Keratinocyte (primary cell): ENCODE measurements around the gene IL1RAPL2. TPM values are rescaled to one million over a fixed set of nuclear protein-coding genes. Genes with fewer than 3 reads are reported as not detected.
"Not testable (repeated sequence)": the region's sequence is repeated elsewhere in the genome, so short reads cannot be mapped to it uniquely, and the experiment has no call there.

ENCODE experiments used
- DNase-seq: peaks from one replicate; pipeline ENCODE4 v3.0.0-alpha.2; 2011; ENCODE audit warnings: low read depth, missing footprints, low spot score
- FAIRE-seq: peaks from 2 replicates; lab custom pipeline; 2011; peaks lifted over from hg19 to GRCh38; lab: Jason Lieb, UNC
- H2AFZ ChIP-seq: 2 replicates; pipeline ENCODE4 v1.6.0; 2012; ENCODE audit warnings: low read length, control low read depth, inconsistent platforms; ENCODE audit not compliant: control insufficient read depth
- H3K27ac ChIP-seq: 2 replicates; pipeline ENCODE4 v1.5.1; 2011; ENCODE audit warnings: low read length; ENCODE audit not compliant: control insufficient read depth, insufficient read depth
- H3K27me3 ChIP-seq: 3 replicates; pipeline ENCODE4 v1.6.0; 2011; ENCODE audit warnings: low read length; ENCODE audit not compliant: control insufficient read depth, insufficient read depth; ENCODE audit errors: extremely low read depth
- H3K36me3 ChIP-seq, 2 experiments: 2 replicates in 1 of 2; 3 replicates in 1 of 2; pipeline ENCODE4 v1.5.1; 2011; ENCODE audit warnings: low read length in 2 of 2, mild to moderate bottlenecking in 1 of 2; ENCODE audit not compliant: control insufficient read depth in 2 of 2, insufficient read depth in 2 of 2; ENCODE audit errors: extremely low read depth in 1 of 2
- H3K4me1 ChIP-seq: 3 replicates; pipeline ENCODE4 v1.5.1; 2011; ENCODE audit warnings: low read length; ENCODE audit not compliant: control insufficient read depth, insufficient read depth; ENCODE audit errors: extremely low read depth
- H3K4me2 ChIP-seq: 3 replicates; pipeline ENCODE4 v1.6.0; 2011; ENCODE audit warnings: low read depth, low read length; ENCODE audit not compliant: control insufficient read depth, insufficient read depth; ENCODE audit errors: extremely low read depth
- H3K4me3 ChIP-seq, 3 experiments: fragments of 200-600 bp in 1 of 3; sonication (generic) in 1 of 3; 2 replicates in 2 of 3; 3 replicates in 1 of 3; pipeline ENCODE4 v1.5.1; 2011 to 2016; ENCODE audit warnings: low read length in 3 of 3, mild to moderate bottlenecking in 3 of 3, control low read depth in 2 of 3, inconsistent platforms in 1 of 3, low read depth in 1 of 3, mixed read lengths in 1 of 3, mixed run types in 1 of 3, moderate library complexity in 1 of 3; ENCODE audit not compliant: control insufficient read depth in 2 of 3, insufficient read depth in 2 of 3; ENCODE audit errors: extremely low read depth in 1 of 3
- H3K79me2 ChIP-seq: 2 replicates; pipeline ENCODE4 v1.6.0; 2012; ENCODE audit warnings: low read length; ENCODE audit not compliant: control insufficient read depth, insufficient read depth
- H3K9ac ChIP-seq: 3 replicates; pipeline ENCODE4 v1.6.0; 2011; ENCODE audit warnings: low read length; ENCODE audit not compliant: control insufficient read depth, insufficient read depth; ENCODE audit errors: extremely low read depth
- H3K9me1 ChIP-seq: 3 replicates; pipeline ENCODE4 v1.6.0; 2011; ENCODE audit warnings: low read length; ENCODE audit not compliant: control insufficient read depth, insufficient read depth; ENCODE audit errors: extremely low read depth
- H3K9me3 ChIP-seq: 2 replicates; pipeline ENCODE4 v1.5.1; 2012; ENCODE audit warnings: low read depth, low read length; ENCODE audit not compliant: control insufficient read depth
- H4K20me1 ChIP-seq: 3 replicates; pipeline ENCODE4 v1.6.0; 2011; ENCODE audit warnings: low read length; ENCODE audit not compliant: control insufficient read depth, insufficient read depth; ENCODE audit errors: extremely low read depth
- EZH2 ChIP-seq: IDR thresholded peaks from one replicate; pipeline ENCODE4 v1.6.1; 2012; ENCODE audit warnings: inconsistent platforms, mild to moderate bottlenecking, low read length, moderate library complexity
- dilution Hi-C: fragments of 300-500 bp; cut with MboI; formaldehyde crosslinking; loops from one replicate; pipeline ENCODE4 v1.7.0; 2020; ENCODE audit warnings: low sequenced_read_pairs; ENCODE audit not compliant: extremely low pct_ligation_motif_present
- polyA plus RNA-seq, 5 experiments: library from polyadenylated mRNA; depleted of rRNA in 3 of 5; stranded (reverse) in 3 of 5; stranded (forward) in 1 of 5; unstranded in 1 of 5; fragments of >200 nt; gene quantifications; 1 replicate in 1 of 5; 2 replicates in 3 of 5; 3 replicates in 1 of 5; pipeline versions ENCODE4 v1.2.1 to v1.2.3, GENCODE V29; 2011 to 2012; ENCODE audit warnings: missing spikeins in 2 of 5, low read depth in 1 of 5, low replicate concordance in 1 of 5
- TF ChIP-seq, protein P1 (sequence below), 3 experiments: IDR thresholded peaks in 1 of 3; conservative IDR thresholded peaks in 1 of 3; optimal IDR thresholded peaks in 1 of 3; 2 replicates in 2 of 3; 3 replicates in 1 of 3; pipeline versions ENCODE3 to v1.5.1; 2011; ENCODE audit warnings: low read length in 3 of 3, mild to moderate bottlenecking in 3 of 3, moderate library complexity in 2 of 3, control low read depth in 1 of 3, inconsistent platforms in 1 of 3; ENCODE audit not compliant: insufficient read depth in 2 of 3; ENCODE audit errors: extremely low read depth in 1 of 3

IL1RAPL2 gene
- polyA plus RNA-seq, 1 donor (not counting 4 experiments of a cell fraction or from before 2014, with no cell fraction given) = 0.24 TPM

DNA sequence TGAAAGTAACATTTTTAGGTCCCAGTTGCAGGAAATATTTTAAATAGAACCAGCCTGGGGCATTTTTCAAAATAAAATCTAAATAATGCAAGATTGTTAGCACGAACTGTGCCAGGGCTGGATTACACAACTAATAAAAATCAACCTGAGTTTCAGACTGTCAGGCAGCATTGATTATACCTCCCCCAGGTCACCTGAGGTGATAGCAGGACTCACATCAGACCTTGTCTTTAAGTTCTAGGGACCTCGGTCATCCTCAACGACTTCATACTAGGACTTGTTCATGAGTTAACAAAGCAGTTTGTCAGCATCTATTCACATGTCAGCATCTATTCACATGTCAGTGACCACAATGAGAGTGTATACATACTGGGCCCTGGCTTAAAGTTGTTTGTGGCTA is 663.1 kb downstream of the IL1RAPL2 start:
- Histone ChIP-seq H3K4me2 (no peak overlapping the region), H3K79me2 (no peaks in the 10 kb centered on the region), H3K27ac (no peak overlapping the region), H2AFZ (no peak overlapping the region), H3K9ac (no peak overlapping the region), H3K9me3 (no peaks in the 10 kb centered on the region), H3K9me1 (no peaks in the 10 kb centered on the region), H3K4me1 (no peaks in the 10 kb centered on the region), H3K4me3 (no peak overlapping the region), H3K36me3 (no peaks in the 10 kb centered on the region), H3K27me3 (no peaks in the 10 kb centered on the region), H4K20me1 (no peaks in the 10 kb centered on the region)
- dilution Hi-C loops = no loop called here
- DNase-seq = no peak
- no peak for FAIRE-seq
- no peak for TF ChIP-seq EZH2
- TF ChIP-seq, protein P1, sequence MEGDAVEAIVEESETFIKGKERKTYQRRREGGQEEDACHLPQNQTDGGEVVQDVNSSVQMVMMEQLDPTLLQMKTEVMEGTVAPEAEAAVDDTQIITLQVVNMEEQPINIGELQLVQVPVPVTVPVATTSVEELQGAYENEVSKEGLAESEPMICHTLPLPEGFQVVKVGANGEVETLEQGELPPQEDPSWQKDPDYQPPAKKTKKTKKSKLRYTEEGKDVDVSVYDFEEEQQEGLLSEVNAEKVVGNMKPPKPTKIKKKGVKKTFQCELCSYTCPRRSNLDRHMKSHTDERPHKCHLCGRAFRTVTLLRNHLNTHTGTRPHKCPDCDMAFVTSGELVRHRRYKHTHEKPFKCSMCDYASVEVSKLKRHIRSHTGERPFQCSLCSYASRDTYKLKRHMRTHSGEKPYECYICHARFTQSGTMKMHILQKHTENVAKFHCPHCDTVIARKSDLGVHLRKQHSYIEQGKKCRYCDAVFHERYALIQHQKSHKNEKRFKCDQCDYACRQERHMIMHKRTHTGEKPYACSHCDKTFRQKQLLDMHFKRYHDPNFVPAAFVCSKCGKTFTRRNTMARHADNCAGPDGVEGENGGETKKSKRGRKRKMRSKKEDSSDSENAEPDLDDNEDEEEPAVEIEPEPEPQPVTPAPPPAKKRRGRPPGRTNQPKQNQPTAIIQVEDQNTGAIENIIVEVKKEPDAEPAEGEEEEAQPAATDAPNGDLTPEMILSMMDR (optimal IDR thresholded peaks at IDR 0.05 in 1 of 3, IDR thresholded peaks at IDR 0.05 in 1 of 3, conservative IDR thresholded peaks at IDR 0.05 in 1 of 3; ENCODE audit: extremely low read depth in 1 of 3, insufficient read depth in 2 of 3, low read length in 3 of 3) = no peak

DNA sequence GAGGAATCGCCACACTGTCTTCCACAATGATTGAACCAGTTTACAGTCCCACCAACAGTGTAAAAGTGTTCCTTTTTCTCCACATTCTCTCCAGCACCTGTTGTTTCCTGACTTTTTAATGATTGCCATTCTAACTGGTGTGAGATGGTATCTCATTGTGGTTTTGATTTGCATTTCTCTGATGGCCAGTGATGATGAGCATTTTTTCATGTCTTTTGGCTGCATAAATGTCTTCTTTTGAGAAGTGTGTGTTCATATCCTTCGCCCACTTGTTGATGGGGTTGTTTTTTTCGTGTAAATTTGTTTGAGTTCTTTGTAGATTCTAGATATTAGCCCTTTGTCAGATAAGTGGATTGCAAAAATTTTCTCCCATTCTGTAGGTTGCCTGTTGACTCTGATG is 671.4 kb downstream of the IL1RAPL2 start:
- H3K27me3 ChIP-seq, H2AFZ ChIP-seq, H3K9me3 ChIP-seq, FAIRE-seq, DNase-seq, H3K79me2 ChIP-seq, H3K4me3 ChIP-seq, H3K36me3 ChIP-seq, H3K27ac ChIP-seq, H3K9me1 ChIP-seq, H3K4me2 ChIP-seq, dilution Hi-C loops, H3K9ac ChIP-seq, H4K20me1 ChIP-seq, H3K4me1 ChIP-seq: not testable (repeated sequence)

- dilution Hi-C loops = no loop called here
- H3K27ac ChIP-seq = no peak overlapping the region
- no peaks in the 10 kb centered on the region for H3K79me2 ChIP-seq
- FAIRE-seq (no peak), DNase-seq (no peak)
- H3K4me1 ChIP-seq = no peaks in the 10 kb centered on the region
- no peak overlapping the region for H3K4me2 ChIP-seq
- no peaks in the 10 kb centered on the region for H4K20me1 ChIP-seq
- no peaks in the 10 kb centered on the region for H3K9me3 ChIP-seq
- H3K4me3 ChIP-seq = no peak overlapping the region
- H3K9me1 ChIP-seq = no peaks in the 10 kb centered on the region
- no peak for TF ChIP-seq EZH2
- TF ChIP-seq, protein P1 (optimal IDR thresholded peaks at IDR 0.05 in 1 of 3, IDR thresholded peaks at IDR 0.05 in 1 of 3, conservative IDR thresholded peaks at IDR 0.05 in 1 of 3; ENCODE audit: extremely low read depth in 1 of 3, insufficient read depth in 2 of 3, low read length in 3 of 3) = no peak
- H3K36me3 ChIP-seq = no peaks in the 10 kb centered on the region
- no peak overlapping the region for H3K9ac ChIP-seq
- H3K27me3 ChIP-seq = no peaks in the 10 kb centered on the region
- no peak overlapping the region for H2AFZ ChIP-seq
Observed at GRCh38 chrX:105241056-105241455, 675.1 kb downstream of the IL1RAPL2 start.
